ENCODE measurements around the gene CCDC15.
"Not testable (repeated sequence)": the region's sequence is repeated elsewhere in the genome, so short reads cannot be mapped to it uniquely, and the experiment has no call there.

CCDC15 gene

DNA sequence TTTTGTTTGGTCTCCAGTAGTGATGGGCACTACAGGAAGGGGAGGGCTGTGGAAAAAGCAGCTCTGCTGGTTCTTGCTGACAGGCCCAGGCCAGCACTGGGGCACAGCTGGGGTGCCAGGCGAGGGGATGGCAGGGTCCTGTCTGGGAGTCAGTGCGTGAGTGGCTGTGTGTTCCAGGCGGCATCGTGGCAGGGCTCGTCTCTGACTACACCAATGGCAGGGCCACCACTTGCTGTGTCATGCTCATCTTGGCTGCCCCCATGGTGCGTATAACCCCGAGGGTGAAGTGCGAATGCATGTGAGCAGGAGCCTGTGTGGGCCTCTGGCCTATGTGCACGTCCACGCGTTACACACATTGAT, 130.0 kb downstream of the CCDC15 start:
- DNase-seq: no peak

DNA sequence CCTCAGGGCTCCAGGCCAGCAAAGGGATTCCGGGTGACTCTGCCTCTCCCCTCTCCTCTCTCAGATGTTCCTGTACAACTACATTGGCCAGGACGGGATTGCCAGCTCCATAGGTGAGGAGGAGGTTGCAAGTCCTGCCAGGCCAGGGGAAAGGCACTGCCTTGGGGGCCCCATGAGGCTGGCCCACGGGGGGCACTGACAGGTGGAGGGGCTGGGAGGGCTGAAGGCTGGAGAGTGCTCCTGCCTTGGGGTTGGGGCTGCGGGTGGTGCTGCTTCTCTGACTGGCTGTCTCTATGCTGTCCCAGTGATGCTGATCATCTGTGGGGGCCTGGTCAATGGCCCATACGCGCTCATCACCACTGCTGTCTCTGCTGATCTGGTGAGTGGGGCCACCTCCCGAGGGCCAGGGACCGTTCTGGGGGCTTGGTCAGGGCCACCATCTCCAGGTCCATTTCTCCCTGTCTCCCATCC, 130.8 kb downstream of the CCDC15 start:
- no peak for DNase-seq

DNA sequence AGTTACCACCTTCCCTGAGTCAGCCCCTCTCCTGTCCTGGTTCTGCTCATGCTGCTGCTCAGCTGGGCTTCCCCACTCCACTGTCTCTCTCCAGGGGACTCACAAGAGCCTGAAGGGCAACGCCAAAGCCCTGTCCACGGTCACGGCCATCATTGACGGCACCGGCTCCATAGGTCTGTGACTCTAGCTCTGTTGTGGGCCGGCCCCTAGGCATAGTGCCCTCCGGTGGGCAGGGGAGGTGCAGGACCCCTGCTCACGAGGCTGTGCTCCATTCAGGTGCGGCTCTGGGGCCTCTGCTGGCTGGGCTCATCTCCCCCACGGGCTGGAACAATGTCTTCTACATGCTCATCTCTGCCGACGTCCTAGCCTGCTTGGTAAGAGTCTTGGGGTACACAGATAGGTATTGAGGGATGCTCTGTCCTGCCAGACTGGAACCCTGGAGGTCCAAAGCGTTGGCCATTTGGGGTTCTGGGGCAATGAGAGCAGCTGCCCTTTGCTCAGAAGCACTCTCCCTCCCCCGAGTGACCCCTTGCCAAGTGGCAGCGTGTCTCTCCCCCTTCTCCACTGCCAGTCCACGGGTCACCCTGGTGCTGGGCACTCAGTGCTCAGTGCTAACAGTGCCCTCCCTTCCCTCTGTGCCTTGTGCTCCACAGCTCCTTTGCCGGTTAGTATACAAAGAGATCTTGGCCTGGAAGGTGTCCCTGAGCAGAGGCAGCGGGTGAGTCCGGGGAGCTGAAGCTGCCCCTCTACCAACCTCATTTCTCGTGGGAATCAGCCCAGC, 131.5 kb downstream of the CCDC15 start:
- DNase-seq: no peak

GRCh38 chr11:125086633-125087296, 132.8 kb downstream of the CCDC15 start:
- no peak for DNase-seq

DNA sequence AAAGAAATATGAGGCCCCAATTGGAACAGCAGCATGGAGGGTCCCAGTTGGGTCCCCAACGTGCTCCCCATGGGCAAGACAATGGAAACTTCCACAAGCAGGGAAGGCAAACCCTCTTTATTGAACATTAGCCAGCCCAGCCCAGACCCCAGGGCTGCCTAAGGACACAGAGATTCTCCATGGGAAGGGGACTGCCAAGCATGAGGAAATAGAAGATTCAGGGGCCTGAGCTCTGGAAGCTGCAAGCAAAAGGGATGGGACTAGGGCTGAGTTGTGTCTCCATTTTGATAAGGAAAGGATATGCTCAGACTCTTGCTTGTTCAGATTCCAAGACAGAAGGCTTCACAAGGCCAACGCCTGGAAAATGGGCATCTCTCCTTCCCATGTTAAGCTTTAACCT, 134.1 kb downstream of the CCDC15 start:
- no peak for DNase-seq

DNA sequence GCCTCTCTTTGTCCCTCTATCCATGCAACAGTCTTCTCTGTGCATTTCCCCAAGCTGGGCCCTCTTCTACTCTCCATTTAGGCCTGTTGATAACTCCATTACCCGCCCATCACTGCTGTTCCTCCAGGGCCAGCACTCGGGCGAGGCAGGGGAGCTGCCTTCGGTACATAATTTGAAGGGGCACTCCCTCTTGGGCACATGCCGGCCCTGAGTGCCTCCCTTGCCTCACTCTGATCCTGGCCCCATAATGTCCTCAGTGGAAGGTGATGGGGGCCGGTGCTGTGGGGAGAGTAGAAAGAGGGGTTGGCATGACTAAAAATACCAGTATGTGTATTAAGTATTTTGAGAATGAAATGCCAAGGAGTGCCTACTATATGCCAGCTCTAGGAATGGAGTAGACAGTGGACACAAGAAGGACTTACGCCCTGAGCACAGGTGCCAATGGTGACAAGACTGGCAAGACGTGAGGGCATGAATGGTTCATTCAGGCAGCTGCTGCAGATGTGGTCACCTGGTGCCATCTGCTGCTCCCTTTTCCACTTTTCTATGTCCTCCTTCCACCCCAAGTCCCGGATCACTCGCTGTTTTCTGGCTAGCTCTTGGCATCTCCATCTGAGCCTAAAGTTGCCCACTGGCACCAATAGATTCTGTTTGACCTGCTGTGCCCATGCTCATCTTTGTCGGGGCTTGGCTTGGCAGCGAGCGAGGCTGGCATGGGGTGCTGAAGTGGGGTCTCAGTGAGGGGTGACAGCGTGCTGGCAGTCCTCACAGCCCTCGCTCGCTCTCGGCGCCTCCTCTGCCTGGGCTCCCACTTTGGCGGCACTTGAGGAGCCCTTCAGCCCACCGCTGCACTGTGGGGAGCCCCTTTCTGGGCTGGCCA, 134.8 kb downstream of the CCDC15 start:
- no peak for DNase-seq

DNA sequence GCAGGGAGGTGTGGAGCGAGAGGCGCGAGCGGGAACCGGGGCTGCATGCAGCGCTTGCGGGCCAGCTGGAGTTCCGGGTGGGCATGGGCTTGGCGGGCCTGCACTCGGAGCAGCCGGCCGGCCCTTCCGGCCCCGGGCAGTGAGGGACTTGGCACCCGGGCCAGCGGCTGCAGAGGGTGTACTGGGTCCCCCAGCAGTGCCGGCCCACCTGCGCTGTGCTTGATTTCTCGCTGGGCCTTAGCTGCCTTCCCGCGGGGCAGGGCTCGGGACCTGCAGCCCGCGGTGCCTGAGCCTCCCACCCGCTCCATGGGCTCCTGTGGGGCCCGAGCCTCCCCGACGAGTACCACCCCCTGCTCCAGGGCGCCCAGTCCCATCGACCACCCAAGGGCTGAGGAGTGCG, 135.5 kb downstream of the CCDC15 start:
- DNase-seq: not testable (repeated sequence)

GRCh38 chr11:125090151-125090550, 136.1 kb downstream of the CCDC15 start:
- DNase-seq: not testable (repeated sequence)

- no peak for DNase-seq
Measured at GRCh38 chr11:125090816-125091215, 136.8 kb downstream of the CCDC15 start.
